Stimulated activated CD4-positive, alpha-beta T cell treated with anti-CD3 and anti-CD28 coated beads, Interleukin-4, amount 100 ng/mL, for 4 hours (primary cell): ENCODE results near the gene LDAH.

Experiments
- DNase-seq, 2 experiments: peaks; one replicate each; pipeline ENCODE4 v3.0.0-alpha.2; 2020

The LDAH gene

DNA sequence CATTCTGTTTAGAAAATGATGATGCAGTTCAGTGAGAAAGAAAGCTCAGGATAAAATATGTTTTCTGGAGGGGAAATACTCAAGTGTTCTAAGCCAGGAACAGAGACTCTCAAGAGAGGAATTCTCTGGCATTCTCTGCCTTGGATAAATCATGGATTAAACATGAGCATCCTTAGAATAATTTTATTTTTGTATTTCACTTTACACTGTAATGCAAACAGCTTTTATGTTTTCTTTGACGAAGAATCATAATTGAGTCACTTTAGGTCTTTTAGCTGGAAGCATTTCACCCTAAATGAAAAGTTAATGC, 144.9 kb downstream of the LDAH start:
- no peak for DNase-seq

DNA sequence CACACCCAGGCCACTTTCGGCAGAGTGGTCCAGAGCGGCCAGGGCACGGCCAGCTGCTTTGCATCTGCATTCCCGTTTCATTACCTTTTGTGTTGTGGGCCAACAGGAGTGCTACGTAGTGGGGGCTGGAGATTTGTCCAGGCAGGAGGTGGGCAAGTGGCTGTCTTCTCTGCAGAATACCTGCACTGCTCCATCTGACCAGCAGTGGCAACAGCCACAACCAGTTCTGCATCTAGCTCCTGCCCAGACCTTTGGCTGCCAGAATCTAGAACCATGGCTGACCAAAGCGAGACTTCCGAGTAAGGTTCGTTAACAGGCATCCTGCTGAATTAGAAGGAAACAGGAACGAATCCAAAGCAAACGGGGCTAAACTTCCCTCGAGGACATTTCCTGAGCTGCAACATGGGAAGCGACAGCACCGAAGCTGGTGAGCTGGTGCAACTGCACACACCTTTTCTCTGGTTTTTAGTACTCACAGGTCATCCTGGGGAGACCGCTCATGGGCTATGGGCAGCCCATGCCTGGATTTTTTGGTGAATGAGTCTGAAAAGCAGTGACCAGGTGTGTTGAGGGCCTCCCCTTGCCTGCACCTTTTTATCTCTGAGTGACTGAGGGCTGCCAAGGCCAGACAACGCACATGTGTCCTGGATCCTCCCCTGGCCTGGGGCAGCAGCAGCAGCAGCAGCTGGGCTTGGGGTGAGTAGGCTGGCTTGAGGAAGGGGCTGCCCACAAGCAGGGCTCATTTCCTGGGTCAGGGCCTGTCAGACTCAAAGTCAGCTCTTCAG, 145.4 kb downstream of the LDAH start:
- DNase-seq = no peak

DNA sequence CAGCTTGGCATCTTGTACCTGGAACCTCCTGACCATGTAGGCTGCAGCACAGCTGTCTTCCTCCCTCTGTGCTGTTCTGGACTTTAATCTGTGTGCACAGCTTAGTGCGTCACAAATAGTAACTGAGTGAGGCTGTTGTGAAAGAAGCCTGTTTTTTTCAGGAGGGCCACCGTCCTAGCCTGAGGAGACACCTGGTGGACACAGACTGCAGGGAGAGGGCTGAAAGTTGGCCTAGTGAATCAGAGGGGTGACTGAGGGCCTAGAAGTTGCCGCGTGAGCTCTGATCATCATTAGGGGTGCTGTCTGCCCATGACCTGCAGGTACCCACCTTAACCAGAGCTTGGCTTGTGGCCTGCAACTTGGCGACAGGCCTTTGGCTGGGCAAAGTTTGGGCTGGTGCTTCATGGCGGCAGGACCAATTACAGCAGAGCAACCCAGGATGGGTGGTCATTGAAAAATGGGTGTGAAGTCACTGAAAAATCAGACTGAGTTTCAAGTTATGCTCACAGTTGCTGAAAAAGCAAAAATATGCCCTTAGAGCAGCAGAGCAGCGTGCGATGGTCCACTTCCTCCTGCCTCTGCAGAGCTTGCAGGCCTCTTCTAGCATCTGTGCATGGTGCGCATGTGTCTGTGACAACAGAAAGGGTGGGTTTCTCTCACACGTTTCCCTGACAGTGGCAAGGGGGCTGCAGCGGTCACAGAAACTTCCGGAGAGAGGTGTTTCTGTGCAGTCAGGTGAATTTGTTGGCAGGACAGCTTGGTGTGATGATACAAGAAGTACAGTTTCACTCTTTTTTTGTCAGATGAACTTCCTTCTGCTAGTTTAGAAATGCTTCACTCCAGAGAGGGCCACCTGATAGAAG, 146.3 kb downstream of the LDAH start:
- no peak for DNase-seq

DNA sequence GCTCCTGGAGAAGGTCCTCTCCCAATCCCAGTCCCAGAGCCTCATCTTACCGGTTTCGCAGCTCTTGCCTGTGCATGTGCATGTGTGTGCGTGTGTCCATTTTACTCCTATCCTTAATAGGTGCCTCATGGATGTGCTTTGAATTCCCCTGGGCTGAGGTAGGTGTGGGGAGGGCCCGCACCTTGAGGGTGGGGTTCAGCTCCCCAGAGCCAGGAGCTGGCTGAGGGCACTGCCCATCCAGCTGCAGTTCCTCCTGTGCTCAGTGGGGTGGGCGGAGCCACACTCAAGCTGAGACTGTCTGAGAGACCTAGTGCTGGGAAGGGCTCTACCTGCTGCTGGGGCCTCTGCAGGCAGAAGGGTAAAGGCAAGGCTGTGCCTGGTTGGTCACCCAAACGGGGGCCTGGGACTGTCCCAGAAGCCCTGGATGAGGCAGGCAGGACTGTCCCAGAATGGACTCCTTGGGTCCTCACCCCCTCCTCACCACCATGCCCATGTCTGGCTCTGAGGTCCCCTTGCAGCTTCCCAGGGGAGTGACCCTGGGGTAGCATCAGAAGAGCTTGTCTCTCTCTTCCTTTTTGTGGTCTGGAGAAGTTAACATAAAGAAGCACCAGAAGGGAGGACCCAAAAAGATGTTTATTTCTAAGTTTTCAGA, 147.1 kb downstream of the LDAH start:
- DNase-seq = no peak

DNA sequence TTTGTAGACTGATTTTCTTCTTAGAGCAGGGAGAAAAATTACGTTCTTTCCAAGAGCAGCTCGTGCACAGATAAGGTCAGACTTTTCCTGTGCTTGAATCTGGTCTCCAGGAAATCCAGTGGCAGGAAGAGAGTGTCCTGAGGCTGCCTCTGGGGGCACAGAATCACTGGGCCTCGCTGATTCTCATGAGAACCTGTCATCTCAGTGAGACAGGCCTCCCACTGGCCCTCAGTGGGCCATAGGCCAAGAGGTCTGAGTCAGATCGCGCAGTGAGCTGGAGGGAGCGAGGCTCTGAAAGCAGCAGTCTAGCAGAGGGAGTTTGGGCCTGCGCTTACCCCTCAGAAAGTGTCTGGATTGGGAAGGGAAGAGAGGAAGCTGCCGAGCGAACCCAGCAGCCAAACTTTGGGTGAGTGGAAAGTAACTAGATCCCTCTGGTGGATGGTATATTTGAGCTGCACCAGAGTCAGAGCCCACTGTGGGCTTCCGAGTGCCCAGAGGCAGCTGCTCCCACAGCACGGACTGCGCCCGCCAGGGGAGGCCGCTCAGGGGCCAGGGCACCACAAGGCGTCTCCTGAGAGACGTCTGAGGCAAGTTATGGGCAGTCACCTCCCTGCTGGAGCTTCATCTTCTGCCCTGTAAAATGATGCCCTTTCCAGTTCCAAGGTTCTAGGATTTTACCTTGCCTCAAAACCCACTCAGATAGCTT, 147.8 kb downstream of the LDAH start:
- DNase-seq = no peak

DNA sequence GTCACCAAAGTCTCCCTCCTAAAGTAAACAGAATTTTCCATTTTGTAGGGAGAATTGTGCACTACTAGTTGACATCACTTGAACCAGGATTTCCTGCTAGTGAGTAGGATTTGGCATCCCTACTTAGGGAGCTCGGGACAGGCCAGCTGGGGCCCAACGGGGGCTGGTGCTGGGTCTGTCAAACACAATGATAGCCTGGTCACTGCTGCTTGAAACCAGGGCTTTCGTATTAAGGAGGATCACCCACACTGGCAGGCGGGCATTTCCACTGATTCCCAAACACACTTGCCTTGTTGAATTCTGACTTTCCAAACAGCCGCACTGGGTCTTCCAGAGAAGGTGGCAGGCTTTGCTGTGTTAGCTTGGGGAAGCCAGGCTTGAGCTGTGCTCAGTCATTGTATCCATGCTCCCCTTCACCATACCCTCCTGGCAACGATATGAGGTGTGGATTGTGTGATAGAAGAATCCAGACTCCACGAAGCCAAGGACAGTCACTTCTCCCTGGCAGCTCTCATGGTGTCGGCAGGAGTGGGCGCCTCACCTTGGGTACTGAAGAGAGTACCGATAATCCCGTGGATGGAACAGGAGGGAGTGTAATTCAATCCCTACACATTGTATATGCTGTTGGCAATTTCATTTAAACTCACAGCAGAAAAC, 148.5 kb downstream of the LDAH start:
- no peak for DNase-seq

DNA sequence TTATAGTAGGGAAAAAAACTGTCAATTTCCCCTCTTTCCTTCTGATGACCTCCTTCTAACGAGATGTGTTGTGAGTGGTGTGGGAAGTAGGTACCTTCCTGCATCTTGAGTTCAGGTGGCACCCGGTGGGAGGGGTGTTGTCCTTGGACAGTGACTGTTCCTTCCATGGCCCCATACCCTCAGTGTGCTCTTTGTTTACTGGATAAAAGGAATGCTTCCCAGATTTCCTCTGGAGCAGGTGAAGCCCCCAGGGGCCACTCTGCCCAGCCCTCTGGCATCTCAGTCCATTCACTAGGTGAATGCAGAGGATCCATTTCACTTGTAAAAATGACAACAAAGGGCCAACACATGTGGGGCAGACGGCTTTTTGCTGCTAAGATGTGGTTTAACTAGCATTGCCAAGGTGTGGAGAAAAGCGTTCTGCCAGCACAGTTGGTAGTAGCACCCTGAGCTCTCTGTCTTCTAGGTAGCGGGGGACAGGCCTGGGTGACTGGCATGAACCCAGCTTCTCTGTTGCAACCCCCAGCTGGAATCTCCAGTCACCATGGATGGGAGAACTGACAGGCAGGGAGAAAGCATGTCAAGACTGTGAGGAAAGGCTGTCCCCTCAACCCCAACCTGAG, 149.1 kb downstream of the LDAH start:
- no peak for DNase-seq

DNA sequence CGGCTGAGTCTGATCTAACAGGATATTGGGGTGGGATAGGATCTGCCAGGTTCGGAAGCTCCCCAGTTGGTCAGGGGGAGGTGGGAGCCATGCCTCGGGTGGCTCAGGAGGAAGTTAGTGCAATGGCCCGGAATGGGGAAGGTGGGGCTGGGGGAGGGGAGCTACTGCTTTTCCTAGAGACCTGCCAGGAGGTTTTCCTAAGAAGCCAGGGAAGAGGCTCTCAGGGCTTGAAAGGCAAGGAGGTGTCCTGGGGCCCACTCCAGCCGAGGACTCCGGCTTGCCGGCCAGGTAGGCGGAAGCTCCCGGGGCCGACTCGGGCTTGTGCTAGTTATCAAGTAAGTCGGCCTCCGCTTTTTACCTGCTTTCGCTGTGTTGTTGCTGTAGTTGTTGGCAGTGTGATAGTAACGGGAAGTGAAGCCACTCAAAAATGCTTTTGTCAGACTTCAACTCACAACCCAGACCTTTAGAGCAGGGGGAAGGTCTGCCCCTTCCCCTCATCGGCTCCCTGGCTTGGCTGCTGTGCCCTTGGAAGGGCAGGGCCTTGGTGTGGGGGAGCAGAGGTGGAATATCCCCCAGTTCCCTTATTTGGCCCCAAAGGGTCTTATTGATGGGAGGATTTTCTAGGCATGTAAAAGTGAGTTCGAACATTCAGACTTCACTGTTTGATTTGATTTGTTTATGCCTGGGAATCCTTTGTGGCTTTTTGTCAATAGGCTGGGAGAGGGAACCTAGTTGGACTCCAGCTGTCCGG, 150.5 kb downstream of the LDAH start:
- DNase-seq = no peak

DNA sequence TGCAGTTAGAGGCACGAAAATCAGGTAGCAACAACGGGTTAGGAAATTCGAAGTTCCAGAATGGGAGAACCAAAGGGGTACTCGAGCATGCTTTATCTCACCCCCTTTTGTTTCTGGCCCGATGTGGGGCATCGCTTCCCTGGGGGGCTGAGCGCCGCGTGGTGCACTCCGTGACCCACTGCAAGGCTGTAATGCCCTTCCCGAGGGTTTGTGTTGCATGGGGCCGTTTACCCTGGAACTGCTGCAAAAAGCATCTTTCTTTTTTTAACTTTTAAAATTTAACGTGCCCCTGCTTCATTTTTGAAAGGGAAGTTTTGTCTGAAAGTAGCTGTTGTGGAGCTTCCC, 151.2 kb downstream of the LDAH start:
- no peak for DNase-seq

DNA sequence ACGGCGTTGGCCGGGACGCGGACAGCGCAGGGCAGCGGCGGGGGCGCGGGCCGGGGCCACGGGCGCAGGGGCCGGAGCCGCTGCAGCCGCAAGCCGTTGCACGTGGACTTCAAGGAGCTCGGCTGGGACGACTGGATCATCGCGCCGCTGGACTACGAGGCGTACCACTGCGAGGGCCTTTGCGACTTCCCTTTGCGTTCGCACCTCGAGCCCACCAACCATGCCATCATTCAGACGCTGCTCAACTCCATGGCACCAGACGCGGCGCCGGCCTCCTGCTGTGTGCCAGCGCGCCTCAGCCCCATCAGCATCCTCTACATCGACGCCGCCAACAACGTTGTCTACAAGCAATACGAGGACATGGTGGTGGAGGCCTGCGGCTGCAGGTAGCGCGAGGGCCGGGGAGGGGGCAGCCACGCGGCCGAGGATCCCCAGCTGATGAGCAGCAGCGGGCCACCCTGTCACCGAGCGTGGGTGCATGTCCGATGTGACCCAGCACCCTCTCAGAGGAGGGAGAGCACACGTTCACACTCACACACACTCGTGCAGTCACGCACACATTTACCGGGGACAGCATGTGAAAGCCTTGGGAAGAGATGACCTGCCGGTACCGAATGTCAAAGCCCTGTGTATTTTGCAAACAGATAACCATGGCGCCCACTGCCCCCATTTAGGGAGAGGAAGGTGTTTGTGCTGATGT, 151.7 kb downstream of the LDAH start:
- DNase-seq = no peak

DNA sequence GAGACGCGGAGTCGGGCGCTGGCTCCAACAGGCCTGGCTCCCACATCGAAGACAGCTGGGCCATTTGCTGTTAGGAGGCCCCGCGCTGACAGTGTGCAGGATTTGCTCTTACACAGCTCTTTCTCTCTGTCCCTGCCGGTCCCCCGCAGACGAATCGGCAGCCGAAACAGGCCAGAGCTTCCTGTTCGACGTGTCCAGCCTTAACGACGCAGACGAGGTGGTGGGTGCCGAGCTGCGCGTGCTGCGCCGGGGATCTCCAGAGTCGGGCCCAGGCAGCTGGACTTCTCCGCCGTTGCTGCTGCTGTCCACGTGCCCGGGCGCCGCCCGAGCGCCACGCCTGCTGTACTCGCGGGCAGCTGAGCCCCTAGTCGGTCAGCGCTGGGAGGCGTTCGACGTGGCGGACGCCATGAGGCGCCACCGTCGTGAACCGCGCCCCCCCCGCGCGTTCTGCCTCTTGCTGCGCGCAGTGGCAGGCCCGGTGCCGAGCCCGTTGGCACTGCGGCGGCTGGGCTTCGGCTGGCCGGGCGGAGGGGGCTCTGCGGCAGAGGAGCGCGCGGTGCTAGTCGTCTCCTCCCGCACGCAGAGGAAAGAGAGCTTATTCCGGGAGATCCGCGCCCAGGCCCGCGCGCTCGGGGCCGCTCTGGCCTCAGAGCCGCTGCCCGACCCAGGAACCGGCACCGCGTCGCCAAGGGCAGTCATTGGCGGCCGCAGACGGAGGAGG, 152.4 kb downstream of the LDAH start:
- DNase-seq = no peak

DNA sequence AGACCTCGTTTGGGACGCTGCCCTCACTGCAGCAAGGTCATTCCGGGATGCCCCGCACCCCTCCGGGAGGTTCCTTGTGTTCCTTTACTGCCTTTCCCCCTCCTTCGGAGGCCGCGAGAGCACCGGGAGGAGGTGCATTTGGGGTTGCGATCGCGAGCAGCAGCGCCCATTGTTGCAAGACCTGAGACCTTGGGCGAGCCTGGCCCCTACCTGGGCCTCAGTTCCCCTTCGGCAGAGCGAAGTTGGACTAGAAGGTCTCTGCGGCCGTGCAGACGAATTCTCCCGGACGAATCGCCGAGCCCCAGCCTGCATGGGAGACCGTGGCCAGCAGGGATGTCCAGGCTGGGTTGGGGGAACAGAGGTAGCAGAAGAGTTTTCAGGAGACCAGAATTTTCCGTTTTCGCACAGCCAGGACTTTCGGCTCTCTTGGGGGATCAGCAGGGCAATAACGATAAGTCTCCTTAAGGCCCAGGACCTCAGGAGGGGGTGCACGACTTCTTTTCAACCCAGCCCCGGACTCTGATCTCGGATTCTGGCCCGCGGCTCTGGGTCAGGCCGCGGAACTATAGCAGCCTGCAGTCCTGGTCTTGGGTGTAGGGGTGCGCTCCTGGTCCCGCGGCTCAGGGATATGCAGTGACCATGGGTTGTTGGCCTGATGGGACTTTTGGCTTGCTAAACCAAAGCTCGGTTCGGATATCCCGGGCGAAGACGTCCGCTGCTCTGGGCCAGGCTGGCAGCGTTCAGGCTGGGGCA, 153.2 kb downstream of the LDAH start:
- no peak for DNase-seq

DNA sequence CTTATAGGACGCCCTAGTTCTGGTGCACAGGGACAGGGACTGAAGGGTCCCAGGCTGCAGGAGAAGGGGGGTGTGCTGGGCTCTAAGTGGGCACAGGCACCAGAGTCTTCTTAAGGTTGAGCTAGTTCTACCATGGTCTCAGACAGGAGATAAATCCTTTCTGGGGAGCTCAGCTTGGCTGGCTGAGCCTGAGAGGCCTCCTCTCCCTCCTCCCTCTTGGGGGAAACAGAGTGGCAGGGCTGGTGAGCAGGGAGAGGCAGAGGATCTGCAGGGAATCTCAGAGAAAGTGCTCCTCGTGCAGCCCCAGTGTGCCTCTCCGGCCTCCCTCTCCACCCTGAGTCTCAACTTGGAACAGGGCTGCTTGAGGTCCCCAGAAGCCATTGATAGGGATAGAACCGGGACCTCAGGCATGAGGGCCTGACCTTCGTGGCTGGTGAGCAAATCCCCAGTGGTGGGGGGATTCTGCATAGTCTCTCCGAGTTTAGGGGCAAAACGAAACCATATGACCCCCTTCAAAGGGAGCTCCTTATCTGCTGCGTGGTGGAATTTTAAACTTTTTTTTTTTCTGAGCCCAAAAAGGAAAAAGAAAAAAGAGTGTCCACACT, 153.9 kb downstream of the LDAH start:
- DNase-seq = no peak

DNA sequence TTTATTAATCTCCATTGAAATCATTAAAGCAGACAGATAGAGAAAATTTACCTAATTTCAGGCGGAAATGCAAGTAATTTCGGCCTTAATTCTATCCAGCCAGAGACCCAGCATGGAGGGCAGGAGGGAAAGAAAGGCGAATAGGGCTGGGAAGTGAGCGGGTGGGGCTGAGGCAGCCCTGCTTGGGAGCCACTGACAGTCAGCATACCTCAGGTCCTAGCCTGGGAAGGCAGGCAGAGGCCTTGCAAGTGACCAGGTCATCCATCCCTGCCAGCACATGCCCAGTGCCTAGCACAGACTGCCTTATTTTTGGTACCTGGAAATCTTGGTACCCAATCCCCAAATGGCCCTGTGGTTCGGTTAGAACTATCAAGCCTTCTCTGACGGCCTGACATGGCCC, 154.4 kb downstream of the LDAH start:
- DNase-seq = no peak

DNA sequence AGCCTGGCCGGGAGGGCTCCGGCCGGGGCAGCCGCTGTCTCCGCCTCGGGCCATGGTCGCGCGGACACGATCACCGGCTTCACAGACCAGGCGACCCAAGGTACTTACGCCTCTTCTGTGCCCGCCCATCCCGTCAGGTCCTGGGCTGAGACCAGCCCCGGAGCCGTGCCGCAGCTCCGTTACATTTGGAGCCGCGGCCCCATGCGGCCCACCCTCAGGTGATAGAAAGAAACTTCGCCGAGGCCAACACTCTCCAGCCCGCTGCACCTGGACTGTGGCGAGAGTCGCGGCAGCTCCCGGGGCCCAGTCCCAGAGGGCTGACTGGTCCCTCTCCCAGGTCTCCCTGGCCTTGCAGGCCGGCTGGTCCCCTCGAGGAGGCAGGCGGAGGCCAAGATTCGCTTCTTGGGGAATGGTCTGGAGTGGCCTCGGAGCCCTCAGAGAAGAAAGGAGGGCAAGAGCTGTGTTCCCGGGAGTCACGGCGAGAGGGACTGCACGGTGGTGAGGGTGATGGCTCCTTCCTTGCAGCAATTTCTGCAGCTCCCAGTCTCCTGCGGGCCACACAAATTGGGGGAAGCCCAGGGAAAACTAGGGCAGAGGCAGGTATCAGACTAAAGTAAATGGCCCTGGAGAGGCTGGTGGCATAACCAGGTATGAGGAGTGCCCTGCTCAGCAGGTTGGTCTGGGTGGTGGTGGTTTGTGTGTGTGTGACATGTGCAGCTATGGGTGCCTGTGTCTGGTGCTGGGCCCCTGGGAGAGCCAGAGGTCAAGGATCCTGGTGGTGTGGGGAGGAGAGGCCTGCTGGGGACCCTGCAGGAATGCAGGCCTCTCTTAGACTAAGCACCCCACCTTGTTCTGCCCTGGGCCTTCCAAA, 155.1 kb downstream of the LDAH start:
- no peak for DNase-seq

DNA sequence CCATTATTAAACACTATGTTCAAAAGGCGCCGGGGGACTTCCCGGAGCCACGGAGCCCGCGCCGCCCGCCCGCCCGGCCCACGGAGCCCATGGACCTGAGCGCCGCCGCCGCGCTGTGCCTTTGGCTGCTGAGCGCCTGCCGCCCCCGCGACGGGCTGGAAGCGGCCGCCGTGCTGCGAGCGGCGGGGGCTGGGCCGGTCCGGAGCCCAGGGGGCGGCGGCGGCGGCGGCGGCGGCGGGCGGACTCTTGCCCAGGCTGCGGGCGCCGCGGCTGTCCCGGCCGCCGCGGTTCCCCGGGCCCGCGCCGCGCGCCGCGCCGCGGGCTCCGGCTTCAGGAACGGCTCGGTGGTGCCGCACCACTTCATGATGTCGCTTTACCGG, 155.8 kb downstream of the LDAH start:
- no peak for DNase-seq

DNA sequence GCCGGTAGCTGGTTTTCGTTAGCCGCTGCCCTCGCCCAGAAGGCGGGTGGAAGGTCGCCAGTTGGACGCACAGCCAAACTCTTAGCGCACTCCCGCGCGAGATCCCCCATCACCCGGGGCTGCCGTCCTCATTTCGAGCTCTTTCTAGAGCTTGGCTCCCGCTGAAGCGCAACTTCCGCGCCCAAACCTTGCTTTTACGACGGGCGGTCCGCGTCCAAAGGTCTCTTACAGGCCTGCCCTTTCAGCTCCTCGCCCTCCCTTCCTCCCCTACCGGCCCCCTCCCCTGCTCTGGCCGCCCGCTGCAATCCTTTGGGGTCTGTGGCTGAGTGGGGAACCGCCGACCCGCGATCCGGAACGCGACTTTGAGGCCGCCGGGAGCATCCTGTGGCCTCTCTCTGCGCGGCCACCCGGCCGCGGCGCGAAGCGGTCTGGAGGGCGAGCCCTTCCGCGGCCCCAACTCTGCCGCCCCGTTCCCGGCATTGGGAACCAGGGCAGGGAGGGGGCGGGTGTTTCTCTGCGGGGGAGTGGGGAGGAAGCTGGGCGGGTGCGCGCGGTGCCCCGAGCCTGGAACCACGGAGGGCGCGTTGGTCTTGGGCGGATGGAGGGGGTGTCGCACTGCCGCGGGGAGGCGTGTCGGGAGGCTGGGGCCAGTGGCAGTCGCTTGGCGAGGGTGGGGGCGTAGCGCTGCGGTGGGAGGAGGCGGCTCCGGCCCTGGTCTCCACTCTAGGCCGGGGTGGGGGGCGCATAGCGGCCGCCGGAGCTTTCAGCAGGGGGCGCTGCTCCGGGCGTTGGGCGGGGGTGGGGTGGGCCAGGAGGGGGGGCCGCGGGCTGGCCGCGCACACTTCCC, 156.4 kb downstream of the LDAH start, which contains the start of gene GDF7:
TSS of gene GDF7 (plus strand) at position 841 of the 847 bp plus-strand sequence. CDS start 96 bp downstream, outside the sequence.
- DNase-seq = peak; percentile 12 to 23
